IgD-negative memory B cell (primary cell): ENCODE results near the gene VAV2. TPM values are rescaled to one million over a fixed set of nuclear protein-coding genes. Genes with fewer than 3 reads are reported as not detected.
A peak's percentile ranks its signal among the peaks of the same experiment; 100 is the strongest.

ENCODE experiments used
- H3K27ac Mint-ChIP-seq, 3 donors: one replicate each; pipeline ENCODE4 v1.8.0; 2020 to 2022; ENCODE audit warnings: mild to moderate bottlenecking in 3 of 3, mixed read lengths in 3 of 3, moderate library complexity in 1 of 3
- H3K27me3 Mint-ChIP-seq: one replicate; pipeline ENCODE4 v1.8.0; 2021; ENCODE audit warnings: mixed read lengths
- H3K36me3 Mint-ChIP-seq: one replicate; pipeline ENCODE4 v1.8.0; 2020; ENCODE audit warnings: mild to moderate bottlenecking, mixed read lengths
- H3K4me1 Mint-ChIP-seq, 3 donors: one replicate each; pipeline ENCODE4 v1.8.0; 2020 to 2022; ENCODE audit warnings: mixed read lengths in 3 of 3, mild to moderate bottlenecking in 1 of 3
- H3K4me3 Mint-ChIP-seq, 4 donors: one replicate each; pipeline ENCODE4 v1.8.0; 2020 to 2022; ENCODE audit warnings: mild to moderate bottlenecking in 4 of 4, mixed read lengths in 4 of 4, moderate library complexity in 3 of 4
- H3K9me3 Mint-ChIP-seq, 3 donors: one replicate each; pipeline ENCODE4 v1.8.0; 2020 to 2021; ENCODE audit warnings: mixed read lengths in 3 of 3, mild to moderate bottlenecking in 1 of 3
- polyA plus RNA-seq: library from polyadenylated mRNA; unstranded; fragments of 300-500 nt; fragmentation: Illumina TruSeq; gene quantifications from one replicate; pipeline ENCODE4 v1.2.3, GENCODE V29; 2021

VAV2 gene
- polyA plus RNA-seq, 1 donor from 2014 or later: 28.7 TPM

GRCh38 chr9:133981958-133982681 lies 10.0 kb downstream of the VAV2 start:
- peaks cover 24 to 57% (median 41%) of the 10 kb centered on the region in 3 donors for H3K4me1 Mint-ChIP-seq
- no peaks in the 10 kb centered on the region for H3K36me3 Mint-ChIP-seq
- H3K9me3 Mint-ChIP-seq: no peaks in the 10 kb centered on the region
- H3K27ac Mint-ChIP-seq: peak overlapping the region in 2 of 3 donors; percentile 39 to 62
- H3K27me3 Mint-ChIP-seq: no peaks in the 10 kb centered on the region
- H3K4me3 Mint-ChIP-seq: peak overlapping the region in 1 of 4 donors; percentile 75

GRCh38 chr9:133981589-133981957 lies 10.6 kb downstream of the VAV2 start:
- H3K4me1 Mint-ChIP-seq: peaks cover 22 to 53% (median 38%) of the 10 kb centered on the region in 3 donors
- H3K36me3 Mint-ChIP-seq: no peaks in the 10 kb centered on the region
- H3K27ac Mint-ChIP-seq: peak overlapping the region in 1 of 3 donors; percentile 39
- no peaks in the 10 kb centered on the region for H3K27me3 Mint-ChIP-seq
- peak overlapping the region in 1 of 4 donors; percentile 75 for H3K4me3 Mint-ChIP-seq
- H3K9me3 Mint-ChIP-seq: no peaks in the 10 kb centered on the region

GRCh38 chr9:133980864-133981588 lies 11.1 kb downstream of the VAV2 start:
- H3K4me3 Mint-ChIP-seq: peak overlapping the region; percentile 47 to 81 (median 68)
- peaks cover 19 to 48% (median 36%) of the 10 kb centered on the region in 3 donors for H3K4me1 Mint-ChIP-seq
- no peaks in the 10 kb centered on the region for H3K27me3 Mint-ChIP-seq
- H3K9me3 Mint-ChIP-seq: no peaks in the 10 kb centered on the region
- no peaks in the 10 kb centered on the region for H3K36me3 Mint-ChIP-seq
- peak overlapping the region; percentile 43 to 78 (median 69) for H3K27ac Mint-ChIP-seq

GRCh38 chr9:133979921-133980863 lies 11.9 kb downstream of the VAV2 start:
- Mint-ChIP-seq H3K27me3 (no peaks in the 10 kb centered on the region), H3K9me3 (no peaks in the 10 kb centered on the region), H3K27ac (peak overlapping the region; percentile 79 to 91 (median 90)), H3K36me3 (no peaks in the 10 kb centered on the region), H3K4me1 (peaks cover 17 to 47% (median 34%) of the 10 kb centered on the region in 3 donors), H3K4me3 (peak overlapping the region; percentile 59 to 92 (median 80))

GRCh38 chr9:133979273-133979920 lies 12.7 kb downstream of the VAV2 start:
- no peaks in the 10 kb centered on the region for H3K9me3 Mint-ChIP-seq
- peaks cover 25 to 51% (median 33%) of the 10 kb centered on the region in 3 donors for H3K4me1 Mint-ChIP-seq
- no peaks in the 10 kb centered on the region for H3K27me3 Mint-ChIP-seq
- no peaks in the 10 kb centered on the region for H3K36me3 Mint-ChIP-seq
- H3K27ac Mint-ChIP-seq: peak overlapping the region; percentile 79 to 91 (median 90)
- H3K4me3 Mint-ChIP-seq: peak overlapping the region; percentile 59 to 92 (median 80)

- Mint-ChIP-seq H3K27ac (peak overlapping the region in 2 of 3 donors; percentile 28 to 31), H3K4me3 (peak overlapping the region in 3 of 4 donors; percentile 23 to 88 (median 71)), H3K36me3 (no peaks in the 10 kb centered on the region), H3K4me1 (peaks cover 26 to 52% (median 33%) of the 10 kb centered on the region in 3 donors), H3K27me3 (no peaks in the 10 kb centered on the region), H3K9me3 (no peaks in the 10 kb centered on the region)
These were observed 13.2 kb downstream of the VAV2 start for GRCh38 chr9:133978899-133979272.

GRCh38 chr9:133978226-133978898 lies 13.8 kb downstream of the VAV2 start:
- Mint-ChIP-seq H3K9me3 (no peaks in the 10 kb centered on the region), H3K36me3 (no peaks in the 10 kb centered on the region), H3K27ac (peak overlapping the region in 2 of 3 donors; percentile 28 to 31), H3K27me3 (no peaks in the 10 kb centered on the region), H3K4me3 (peak overlapping the region in 2 of 4 donors; percentile 17 to 23), H3K4me1 (peaks cover 31 to 52% (median 36%) of the 10 kb centered on the region in 3 donors)

GRCh38 chr9:133977421-133978201 lies 14.5 kb downstream of the VAV2 start:
- peak overlapping the region in 1 of 4 donors; percentile 23 for H3K4me3 Mint-ChIP-seq
- no peaks in the 10 kb centered on the region for H3K9me3 Mint-ChIP-seq
- peak overlapping the region in 1 of 3 donors; percentile 16 for H3K27ac Mint-ChIP-seq
- no peaks in the 10 kb centered on the region for H3K27me3 Mint-ChIP-seq
- H3K4me1 Mint-ChIP-seq: peaks cover 35 to 54% (median 41%) of the 10 kb centered on the region in 3 donors
- no peaks in the 10 kb centered on the region for H3K36me3 Mint-ChIP-seq

- H3K36me3 Mint-ChIP-seq: no peaks in the 10 kb centered on the region
- H3K4me1 Mint-ChIP-seq: peaks cover 42 to 61% (median 47%) of the 10 kb centered on the region in 3 donors
- H3K27me3 Mint-ChIP-seq: no peaks in the 10 kb centered on the region
These were observed 15.2 kb downstream of the VAV2 start for GRCh38 chr9:133976887-133977286.

GRCh38 chr9:133976191-133976861 lies 15.8 kb downstream of the VAV2 start:
- Mint-ChIP-seq H3K4me1 (peaks cover 45 to 62% (median 51%) of the 10 kb centered on the region in 3 donors), H3K9me3 (no peaks in the 10 kb centered on the region), H3K27me3 (no peaks in the 10 kb centered on the region), H3K36me3 (no peaks in the 10 kb centered on the region), H3K27ac (no peak overlapping the region), H3K4me3 (no peak overlapping the region)

More at GRCh38 chr9:133976887-133977286, 15.2 kb downstream of the VAV2 start:
- H3K9me3 Mint-ChIP-seq: no peaks in the 10 kb centered on the region
- no peak overlapping the region for H3K27ac Mint-ChIP-seq
- no peak overlapping the region for H3K4me3 Mint-ChIP-seq

- Mint-ChIP-seq H3K27ac (peak overlapping the region in 1 of 3 donors; percentile 81), H3K36me3 (no peaks in the 10 kb centered on the region), H3K4me3 (peak overlapping the region in 2 of 4 donors; percentile 26 to 58), H3K4me1 (peaks cover 43 to 63% (median 48%) of the 10 kb centered on the region in 3 donors), H3K9me3 (no peaks in the 10 kb centered on the region), H3K27me3 (no peaks in the 10 kb centered on the region)
These were observed 16.6 kb downstream of the VAV2 start for GRCh38 chr9:133975511-133975910.

GRCh38 chr9:133974631-133975341 lies 17.3 kb downstream of the VAV2 start:
- Mint-ChIP-seq H3K4me3 (peak overlapping the region in 3 of 4 donors; percentile 12 to 84 (median 75)), H3K27ac (peak overlapping the region in 2 of 3 donors; percentile 7 to 71), H3K9me3 (no peaks in the 10 kb centered on the region), H3K36me3 (no peaks in the 10 kb centered on the region), H3K27me3 (no peaks in the 10 kb centered on the region), H3K4me1 (peaks cover 42 to 60% (median 48%) of the 10 kb centered on the region in 3 donors)
